Osteocyte (in vitro differentiated cells): ENCODE measurements around the gene VMP1. TPM values are rescaled to one million over a fixed set of nuclear protein-coding genes. Genes with fewer than 3 reads are reported as not detected.
A peak's percentile ranks its signal among the peaks of the same experiment; 100 is the strongest.

ENCODE experiments used
- DNase-seq: peaks from one replicate; pipeline ENCODE4 v3.0.0; 2021; ENCODE audit warnings: mixed read lengths; ENCODE audit not compliant: unreplicated experiment; ENCODE audit errors: extremely low spot score
- H3K27ac Mint-ChIP-seq: one replicate; pipeline ENCODE4 v1.8.0; 2021; ENCODE audit warnings: mild to moderate bottlenecking, mixed read lengths; ENCODE audit not compliant: unreplicated experiment
- H3K27me3 Mint-ChIP-seq: one replicate; pipeline ENCODE4 v1.8.0; 2021; ENCODE audit warnings: mixed read lengths; ENCODE audit not compliant: unreplicated experiment
- H3K36me3 Mint-ChIP-seq: one replicate; pipeline ENCODE4 v1.8.0; 2021; ENCODE audit warnings: mixed read lengths; ENCODE audit not compliant: unreplicated experiment
- H3K4me1 Mint-ChIP-seq: one replicate; pipeline ENCODE4 v1.8.0; 2021; ENCODE audit warnings: mixed read lengths; ENCODE audit not compliant: unreplicated experiment
- H3K4me3 Mint-ChIP-seq: one replicate; pipeline ENCODE4 v1.8.0; 2021; ENCODE audit warnings: mild to moderate bottlenecking, moderate library complexity, mixed read lengths; ENCODE audit not compliant: unreplicated experiment
- H3K9me3 Mint-ChIP-seq: one replicate; pipeline ENCODE4 v1.8.0; 2021; ENCODE audit warnings: mixed read lengths; ENCODE audit not compliant: unreplicated experiment
- total RNA-seq: library from RNA; stranded (reverse); gene quantifications from 2 replicates; pipeline ENCODE4 v1.2.1, GENCODE V29; 2021
- TF ChIP-seq, protein P1 (sequence below): fragments of 200-600 bp; sonication (generic); IDR thresholded peaks from 2 replicates; pipeline ENCODE4 v1.5.0; 2021; ENCODE audit warnings: antibody characterized with exemption, mild to moderate bottlenecking, moderate library complexity

VMP1 gene
- total RNA-seq, 1 donor from 2014 or later: 468 TPM

DNA sequence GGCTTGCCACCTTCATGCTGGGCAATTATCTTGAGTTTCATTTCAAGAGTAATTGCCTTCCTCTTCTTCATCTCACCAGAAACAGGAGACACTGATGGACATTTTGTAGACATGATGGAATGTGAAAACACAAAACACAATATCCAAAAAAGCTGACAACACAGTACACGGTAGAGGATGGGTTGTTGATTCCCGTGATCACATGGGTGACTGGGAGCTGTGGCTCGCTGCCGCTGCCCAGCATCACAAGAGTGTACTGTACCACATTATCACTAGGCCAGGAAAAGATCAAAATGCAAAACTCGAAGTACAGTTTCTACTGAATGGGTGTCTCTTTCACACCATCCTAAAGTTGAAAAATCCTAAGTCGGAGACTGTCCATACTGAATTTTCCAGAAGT lies 7.7 kb upstream of the VMP1 start:
- Mint-ChIP-seq H3K27me3 (no peaks in the 10 kb centered on the region), H3K27ac (no peak overlapping the region), H3K9me3 (no peaks in the 10 kb centered on the region), H3K4me3 (no peak overlapping the region), H3K36me3 (peaks cover 36% of the 10 kb centered on the region), H3K4me1 (peaks cover 10% of the 10 kb centered on the region)
- no peak for DNase-seq
- TF ChIP-seq, protein P1, sequence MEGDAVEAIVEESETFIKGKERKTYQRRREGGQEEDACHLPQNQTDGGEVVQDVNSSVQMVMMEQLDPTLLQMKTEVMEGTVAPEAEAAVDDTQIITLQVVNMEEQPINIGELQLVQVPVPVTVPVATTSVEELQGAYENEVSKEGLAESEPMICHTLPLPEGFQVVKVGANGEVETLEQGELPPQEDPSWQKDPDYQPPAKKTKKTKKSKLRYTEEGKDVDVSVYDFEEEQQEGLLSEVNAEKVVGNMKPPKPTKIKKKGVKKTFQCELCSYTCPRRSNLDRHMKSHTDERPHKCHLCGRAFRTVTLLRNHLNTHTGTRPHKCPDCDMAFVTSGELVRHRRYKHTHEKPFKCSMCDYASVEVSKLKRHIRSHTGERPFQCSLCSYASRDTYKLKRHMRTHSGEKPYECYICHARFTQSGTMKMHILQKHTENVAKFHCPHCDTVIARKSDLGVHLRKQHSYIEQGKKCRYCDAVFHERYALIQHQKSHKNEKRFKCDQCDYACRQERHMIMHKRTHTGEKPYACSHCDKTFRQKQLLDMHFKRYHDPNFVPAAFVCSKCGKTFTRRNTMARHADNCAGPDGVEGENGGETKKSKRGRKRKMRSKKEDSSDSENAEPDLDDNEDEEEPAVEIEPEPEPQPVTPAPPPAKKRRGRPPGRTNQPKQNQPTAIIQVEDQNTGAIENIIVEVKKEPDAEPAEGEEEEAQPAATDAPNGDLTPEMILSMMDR: no peak

DNA sequence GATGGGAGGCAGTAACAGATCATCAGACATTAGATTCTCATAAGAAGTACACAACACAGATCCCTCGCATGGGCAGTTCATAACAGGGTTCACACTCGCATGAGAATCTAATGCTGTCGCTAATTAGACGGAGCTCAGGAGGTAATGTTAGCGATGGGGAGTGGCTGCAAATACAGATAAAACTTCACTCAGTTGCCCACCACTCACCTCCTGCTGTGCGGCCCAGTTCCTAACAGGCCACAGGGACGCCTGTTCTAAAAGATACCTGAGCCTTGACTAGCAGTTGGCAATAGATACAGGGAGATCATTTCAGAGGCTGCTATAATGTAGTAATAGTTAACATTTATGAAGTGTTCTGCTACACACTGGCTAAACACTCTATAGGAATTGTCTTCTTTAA lies 5.2 kb upstream of the VMP1 start:
- H3K4me1 Mint-ChIP-seq: peaks cover 30% of the 10 kb centered on the region
- no peak overlapping the region for H3K27ac Mint-ChIP-seq

DNA sequence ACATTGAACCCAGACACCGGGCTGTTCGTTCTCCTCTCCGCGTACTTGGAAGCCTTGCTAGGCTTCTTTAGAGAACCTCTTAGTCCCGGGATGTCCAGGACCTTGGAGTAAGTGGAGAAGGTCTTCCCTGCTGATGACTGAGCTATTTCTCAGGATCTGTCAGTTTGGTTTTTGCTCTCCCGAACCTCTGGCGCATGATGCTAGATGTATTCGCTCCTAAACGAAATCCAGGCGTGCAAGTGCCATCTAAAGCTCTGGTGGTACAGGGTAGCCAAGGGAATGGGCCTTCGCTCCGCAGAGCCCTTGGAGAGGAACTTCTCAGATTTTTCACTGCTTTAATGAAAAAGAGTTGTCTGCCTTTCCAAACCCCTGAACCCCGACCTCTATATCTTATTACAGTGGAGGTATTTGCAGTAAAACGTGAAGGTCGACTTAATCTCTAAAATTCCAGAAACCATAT lies 547 bp downstream of the VMP1 start:
- Mint-ChIP-seq H3K4me3 (peak overlapping the region; percentile 96), H3K36me3 (peaks cover 7% of the 10 kb centered on the region), H3K4me1 (peaks cover 50% of the 10 kb centered on the region), H3K9me3 (no peaks in the 10 kb centered on the region), H3K27me3 (no peaks in the 10 kb centered on the region), H3K27ac (peak overlapping the region; percentile 99)
- TF ChIP-seq, protein P1: no peak
- no peak for DNase-seq

More for the DNA sequence above, 5.2 kb upstream of the VMP1 start:
- no peaks in the 10 kb centered on the region for H3K9me3 Mint-ChIP-seq
- DNase-seq: no peak
- TF ChIP-seq, protein P1: no peak
- no peaks in the 10 kb centered on the region for H3K27me3 Mint-ChIP-seq
- H3K4me3 Mint-ChIP-seq: no peak overlapping the region
- peaks cover 23% of the 10 kb centered on the region for H3K36me3 Mint-ChIP-seq

DNA sequence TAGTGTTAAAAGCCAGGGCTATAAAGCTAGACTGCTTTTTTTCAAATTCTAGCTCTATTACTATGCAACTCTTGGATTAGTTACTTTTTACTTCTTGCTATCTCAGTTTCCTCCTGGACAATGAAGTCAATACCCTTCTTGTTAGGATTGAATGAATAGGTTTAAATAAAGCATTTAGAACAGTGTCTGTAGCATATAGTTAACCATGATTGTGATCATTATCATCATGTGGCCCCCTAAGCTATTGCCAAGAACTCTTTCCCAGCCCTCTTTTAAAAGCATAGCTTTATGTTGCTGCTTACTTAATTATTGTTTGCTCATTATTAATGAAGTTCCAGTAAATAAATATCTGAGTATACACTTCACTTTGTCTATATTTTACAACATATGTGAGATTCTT lies 4.5 kb downstream of the VMP1 start:
- no peak for DNase-seq
- Mint-ChIP-seq H3K9me3 (no peaks in the 10 kb centered on the region), H3K4me3 (no peak overlapping the region), H3K27ac (no peak overlapping the region), H3K27me3 (no peaks in the 10 kb centered on the region), H3K4me1 (peaks cover 25% of the 10 kb centered on the region), H3K36me3 (peaks cover 3% of the 10 kb centered on the region)
- TF ChIP-seq, protein P1: no peak

DNA sequence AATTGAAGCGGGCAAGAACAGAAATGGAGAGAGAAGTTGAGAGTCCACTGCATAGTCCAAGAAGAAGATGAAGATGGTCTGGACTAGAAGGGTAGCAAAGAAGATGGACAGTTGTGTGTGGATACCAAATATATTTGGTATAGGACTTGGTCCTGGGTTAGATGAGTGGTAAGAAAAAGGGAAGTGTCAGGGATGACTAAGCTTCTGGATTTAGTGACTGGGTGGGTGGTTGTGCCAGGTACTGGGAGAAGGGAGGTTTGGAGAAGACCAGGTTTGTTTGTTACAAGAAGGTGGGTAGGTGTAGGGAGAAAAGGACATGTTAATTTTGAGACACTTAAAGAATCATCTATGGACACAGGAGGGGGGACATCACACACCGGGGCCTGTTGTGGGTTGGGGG lies 5.4 kb downstream of the VMP1 start:
- H3K27me3 Mint-ChIP-seq: no peaks in the 10 kb centered on the region
- H3K36me3 Mint-ChIP-seq: peaks cover 3% of the 10 kb centered on the region

More for the DNA sequence above, 5.4 kb downstream of the VMP1 start:
- DNase-seq: no peak
- H3K4me3 Mint-ChIP-seq: no peak overlapping the region
- TF ChIP-seq, protein P1: no peak
- H3K4me1 Mint-ChIP-seq: peaks cover 23% of the 10 kb centered on the region
- no peaks in the 10 kb centered on the region for H3K9me3 Mint-ChIP-seq
- no peak overlapping the region for H3K27ac Mint-ChIP-seq
